ENCODE data around the gene C1QTNF1. TPM values are rescaled to one million over a fixed set of nuclear protein-coding genes. Genes with fewer than 3 reads are reported as not detected.

Gene C1QTNF1
- total and polyA plus RNA-seq, 8 donors = 2.9 to 20.3 (median 12.7) TPM

- intact Hi-C loops (cut with DNase I; ENCODE audit: low total_unique reads) = no loop called here
- WGBS, 5 donors = 53 to 85% (median 66%) methylated on average over 14 of the region's 14 CpGs
- H3K27ac ChIP-seq = peak overlapping the region in 1 of 5 donors; percentile 9
- no peaks in the 10 kb centered on the region for H3K9me3 ChIP-seq
- H3K27me3 ChIP-seq = no peaks in the 10 kb centered on the region
- H3K36me3 ChIP-seq = peaks cover 11 to 47% (median 36%) of the 10 kb centered on the region in 4 donors
- H3K4me1 ChIP-seq = peaks cover 59 to 80% (median 71%) of the 10 kb centered on the region in 4 donors
- no peak for DNase-seq
- H3K4me3 ChIP-seq = no peak overlapping the region
- TF ChIP-seq, protein P1, sequence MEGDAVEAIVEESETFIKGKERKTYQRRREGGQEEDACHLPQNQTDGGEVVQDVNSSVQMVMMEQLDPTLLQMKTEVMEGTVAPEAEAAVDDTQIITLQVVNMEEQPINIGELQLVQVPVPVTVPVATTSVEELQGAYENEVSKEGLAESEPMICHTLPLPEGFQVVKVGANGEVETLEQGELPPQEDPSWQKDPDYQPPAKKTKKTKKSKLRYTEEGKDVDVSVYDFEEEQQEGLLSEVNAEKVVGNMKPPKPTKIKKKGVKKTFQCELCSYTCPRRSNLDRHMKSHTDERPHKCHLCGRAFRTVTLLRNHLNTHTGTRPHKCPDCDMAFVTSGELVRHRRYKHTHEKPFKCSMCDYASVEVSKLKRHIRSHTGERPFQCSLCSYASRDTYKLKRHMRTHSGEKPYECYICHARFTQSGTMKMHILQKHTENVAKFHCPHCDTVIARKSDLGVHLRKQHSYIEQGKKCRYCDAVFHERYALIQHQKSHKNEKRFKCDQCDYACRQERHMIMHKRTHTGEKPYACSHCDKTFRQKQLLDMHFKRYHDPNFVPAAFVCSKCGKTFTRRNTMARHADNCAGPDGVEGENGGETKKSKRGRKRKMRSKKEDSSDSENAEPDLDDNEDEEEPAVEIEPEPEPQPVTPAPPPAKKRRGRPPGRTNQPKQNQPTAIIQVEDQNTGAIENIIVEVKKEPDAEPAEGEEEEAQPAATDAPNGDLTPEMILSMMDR (IDR thresholded peaks at IDR 0.05) = no peak
- no peak for TF ChIP-seq POLR2A (IDR thresholded peaks at IDR 0.05)
- TF ChIP-seq POLR2AphosphoS5 (IDR thresholded peaks at IDR 0.05) = no peak
- no peak for TF ChIP-seq EP300 (IDR thresholded peaks at IDR 0.05)
Measured at GRCh38 chr17:79002291-79002690, 21.7 kb upstream of the C1QTNF1 start.

DNA sequence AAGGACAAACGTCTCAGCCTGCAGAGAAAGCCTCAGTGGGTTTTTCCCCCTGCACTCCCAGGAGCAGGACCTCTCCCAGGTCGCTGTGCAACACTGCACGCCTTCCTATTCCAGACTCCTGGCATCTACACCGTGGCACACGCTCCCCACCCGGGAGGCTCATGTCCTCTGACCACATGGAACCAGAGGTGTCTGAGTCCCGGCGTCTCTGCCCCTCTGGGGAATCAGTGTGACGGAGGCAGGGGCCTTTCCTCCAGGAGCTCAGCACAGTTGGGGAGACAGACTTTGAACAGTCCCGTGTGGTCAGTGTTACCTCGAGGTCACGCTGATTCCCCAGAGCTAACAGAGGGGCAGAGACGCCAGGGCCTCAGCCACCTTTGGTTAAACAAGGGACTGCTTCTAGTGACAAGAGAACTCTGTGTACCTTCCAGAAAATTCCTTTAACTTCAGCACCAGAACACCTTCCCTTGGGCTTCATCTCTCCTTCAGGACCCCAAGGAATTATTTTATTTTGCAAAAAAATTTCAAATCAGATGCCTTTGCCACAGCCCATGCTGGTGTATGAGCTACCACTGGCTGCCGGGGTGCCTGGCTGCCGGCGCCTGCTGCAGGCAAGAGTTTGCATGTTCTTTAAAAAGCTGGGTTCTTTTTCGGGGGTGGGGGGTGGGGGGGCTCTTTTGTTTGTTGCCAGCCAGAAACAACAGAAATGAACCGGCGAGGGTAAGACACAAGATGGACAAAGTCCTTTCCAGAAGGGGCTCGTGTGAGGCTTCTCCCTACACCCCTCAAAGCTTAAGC lies 21.0 kb upstream of the C1QTNF1 start:
- 35 to 59% (median 50%) methylated on average over 20 of the region's 20 CpGs for WGBS, 5 donors
- Histone ChIP-seq H3K4me1 (peaks cover 59 to 80% (median 71%) of the 10 kb centered on the region in 4 donors), H3K27ac (peak overlapping the region in 2 of 5 donors; percentile 9 to 18), H3K27me3 (no peaks in the 10 kb centered on the region), H3K4me3 (no peak overlapping the region), H3K36me3 (peaks cover 5 to 40% (median 29%) of the 10 kb centered on the region in 4 donors), H3K9me3 (no peaks in the 10 kb centered on the region)
- intact Hi-C loops (cut with DNase I; ENCODE audit: low total_unique reads) = no loop called here
- DNase-seq = no peak
- TF ChIP-seq EP300 (IDR thresholded peaks at IDR 0.05) = no peak
- TF ChIP-seq, protein P1 (IDR thresholded peaks at IDR 0.05) = no peak
- no peak for TF ChIP-seq POLR2A (IDR thresholded peaks at IDR 0.05)
- TF ChIP-seq POLR2AphosphoS5 (IDR thresholded peaks at IDR 0.05) = no peak

- 41 to 54% (median 47%) methylated on average over 3 of the region's 3 CpGs for WGBS, 5 donors
- TF ChIP-seq POLR2A (IDR thresholded peaks at IDR 0.05) (no peak), POLR2AphosphoS5 (IDR thresholded peaks at IDR 0.05) (no peak), EP300 (IDR thresholded peaks at IDR 0.05) (no peak)
- TF ChIP-seq, protein P1 (IDR thresholded peaks at IDR 0.05) = no peak
- DNase-seq = no peak
Measured at GRCh38 chr17:79003661-79004411, 20.1 kb upstream of the C1QTNF1 start.

GRCh38 chr17:79005063-79005861 lies 18.7 kb upstream of the C1QTNF1 start:
- Histone ChIP-seq H3K36me3 (peaks cover 5 to 17% (median 9%) of the 10 kb centered on the region in 4 donors), H3K4me3 (peak overlapping the region in 2 of 4 donors; percentile 13 to 15), H3K27ac (peak overlapping the region; percentile 60 to 77 (median 63)), H3K27me3 (no peaks in the 10 kb centered on the region), H3K9me3 (no peaks in the 10 kb centered on the region), H3K4me1 (peaks cover 62 to 84% (median 74%) of the 10 kb centered on the region in 4 donors)
- intact Hi-C loops (cut with DNase I; ENCODE audit: low total_unique reads) = no loop called here
- TF ChIP-seq POLR2AphosphoS5 (IDR thresholded peaks at IDR 0.05) = peak in 2 of 3 donors; percentile 53 to 54
- TF ChIP-seq, protein P1 (IDR thresholded peaks at IDR 0.05) = no peak
- no peak for TF ChIP-seq EP300 (IDR thresholded peaks at IDR 0.05)
- TF ChIP-seq POLR2A (IDR thresholded peaks at IDR 0.05) = no peak
- WGBS, 5 donors = 22 to 61% (median 35%) methylated on average over 12 of the region's 12 CpGs
- peak; percentile 74 to 81 for DNase-seq

More at GRCh38 chr17:79003661-79004411, 20.1 kb upstream of the C1QTNF1 start:
- Histone ChIP-seq H3K9me3 (no peaks in the 10 kb centered on the region), H3K4me1 (peaks cover 61 to 80% (median 71%) of the 10 kb centered on the region in 4 donors), H3K4me3 (no peak overlapping the region), H3K27ac (peak overlapping the region in 3 of 5 donors; percentile 9 to 20 (median 18)), H3K27me3 (no peaks in the 10 kb centered on the region), H3K36me3 (peaks cover 5 to 31% (median 22%) of the 10 kb centered on the region in 4 donors)
- intact Hi-C loops (cut with DNase I; ENCODE audit: low total_unique reads) = no loop called here
